SHP77 (cell line): ENCODE data around the gene HOXC10.
A peak's percentile ranks its signal among the peaks of the same experiment; 100 is the strongest.

Source experiments
- DNase-seq, 2 experiments: peaks; one replicate each; lab custom pipeline; 2025; lab: John Stamatoyannopoulos, UW

Gene HOXC10

DNA sequence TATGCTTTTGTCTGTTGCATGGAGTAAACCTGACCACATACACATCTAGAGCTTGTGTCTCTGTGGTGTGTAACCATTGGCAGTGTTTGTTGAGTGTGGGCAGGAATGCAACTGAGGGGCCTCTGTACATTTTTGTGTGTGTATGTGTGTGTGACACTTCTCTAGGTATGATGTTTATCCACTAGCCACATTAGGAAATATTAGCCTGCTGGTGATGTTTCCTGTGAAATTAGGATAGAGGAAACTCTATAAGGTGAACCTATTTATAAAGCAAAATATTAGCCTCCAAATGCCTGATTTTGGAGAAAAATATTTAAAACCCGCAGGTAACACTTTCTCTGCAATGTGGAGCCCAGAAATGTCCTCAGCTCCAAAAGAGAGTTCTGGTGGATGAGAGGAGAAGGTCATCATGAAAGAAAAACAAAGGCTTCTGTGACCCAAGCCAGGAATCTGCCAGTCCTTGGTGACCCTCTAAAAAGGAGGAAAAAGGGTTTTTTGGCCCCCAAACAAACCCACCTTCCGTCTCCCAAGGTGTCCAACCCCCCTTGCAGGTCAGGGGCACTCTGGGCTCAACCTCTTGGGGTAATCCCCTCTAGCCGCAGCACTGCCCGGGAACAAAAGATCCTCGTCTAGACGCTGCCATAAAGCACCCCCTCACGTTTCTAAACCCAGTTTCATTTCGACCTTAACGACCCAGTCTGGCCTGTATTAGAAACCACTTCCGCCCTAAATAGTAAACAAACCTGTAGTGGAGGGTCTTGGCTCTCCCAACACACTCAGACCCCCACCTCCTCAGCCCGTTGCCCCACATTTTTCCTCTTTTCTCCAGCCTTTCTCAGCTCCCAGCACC, 7.1 kb upstream of the HOXC10 start:
- DNase-seq: no peak

DNA sequence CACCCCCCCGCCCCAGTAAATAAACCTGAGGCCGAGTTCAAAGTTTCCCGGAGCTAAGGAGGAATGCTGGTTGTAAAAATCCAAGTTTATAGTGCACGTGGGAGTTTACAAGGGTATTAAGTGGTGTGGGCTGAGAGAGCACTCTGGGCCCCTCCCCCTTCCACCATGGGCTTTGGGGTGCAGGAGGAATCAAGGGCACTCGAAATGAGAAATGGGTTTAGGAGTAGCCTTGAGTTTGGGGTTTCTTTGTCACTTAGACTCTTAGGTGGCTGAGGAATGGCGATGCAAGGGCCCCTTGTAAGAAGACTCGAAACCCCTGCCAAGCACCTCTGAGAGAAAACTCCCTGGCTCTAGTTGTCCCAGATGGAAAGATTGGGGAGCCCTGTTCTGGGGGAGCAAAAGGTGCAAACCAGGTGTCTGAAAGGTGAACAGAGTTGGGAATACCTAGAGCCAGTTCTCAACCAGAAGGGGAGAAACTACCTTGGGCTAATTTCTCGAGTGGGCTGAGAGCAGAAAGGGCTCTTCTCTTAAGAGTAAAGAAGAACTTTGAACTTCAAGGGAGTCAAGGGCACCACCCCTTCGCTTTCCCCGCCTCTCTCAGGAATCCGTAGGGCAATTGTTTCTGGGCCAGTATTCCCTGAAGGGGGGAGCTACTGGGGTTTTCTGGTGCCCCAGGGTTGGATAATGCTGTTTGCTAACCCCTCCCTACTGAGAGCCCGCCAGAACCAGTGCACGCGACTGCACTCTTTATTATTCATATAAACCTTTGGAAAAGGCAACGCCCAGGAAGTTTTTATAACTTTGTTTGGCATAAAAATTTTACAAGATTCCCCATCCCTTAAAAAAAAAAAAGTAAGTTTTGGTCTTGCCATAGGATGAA, 6.2 kb upstream of the HOXC10 start:
- no peak for DNase-seq

DNA sequence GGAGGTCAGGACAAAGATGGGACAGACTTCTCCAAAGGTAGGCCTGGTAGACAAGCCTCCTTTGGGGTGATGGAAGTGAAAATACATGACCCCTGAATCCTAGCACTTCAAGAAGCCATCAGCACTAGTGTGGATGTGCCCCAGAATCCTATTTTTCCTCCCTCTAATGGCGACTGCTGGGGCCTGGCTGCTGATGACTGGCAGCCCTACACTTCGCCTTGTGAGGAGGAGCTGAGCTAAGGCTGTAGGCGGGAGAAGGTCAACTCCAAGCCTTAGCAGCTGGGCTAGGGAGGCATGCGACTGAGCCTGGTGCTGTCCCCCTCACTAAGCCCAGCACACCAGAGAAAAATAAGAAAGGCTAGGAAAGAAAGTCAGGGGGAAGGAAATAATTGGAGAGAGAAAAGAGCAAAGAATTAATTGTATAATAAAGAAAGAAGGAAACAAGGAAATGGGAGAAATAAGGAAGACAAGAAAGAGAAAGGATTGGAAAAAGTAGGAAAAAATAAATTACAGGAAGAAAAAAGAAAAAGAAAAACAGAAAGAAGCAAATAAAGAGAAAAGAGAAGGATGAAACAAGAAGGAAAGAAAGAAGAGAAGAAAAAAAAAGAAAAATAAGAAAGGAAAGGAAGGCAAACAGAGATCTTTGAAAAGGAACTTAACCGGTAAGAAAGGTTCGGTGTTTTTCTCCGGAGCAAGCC, 4.7 kb upstream of the HOXC10 start:
- DNase-seq: no peak

DNA sequence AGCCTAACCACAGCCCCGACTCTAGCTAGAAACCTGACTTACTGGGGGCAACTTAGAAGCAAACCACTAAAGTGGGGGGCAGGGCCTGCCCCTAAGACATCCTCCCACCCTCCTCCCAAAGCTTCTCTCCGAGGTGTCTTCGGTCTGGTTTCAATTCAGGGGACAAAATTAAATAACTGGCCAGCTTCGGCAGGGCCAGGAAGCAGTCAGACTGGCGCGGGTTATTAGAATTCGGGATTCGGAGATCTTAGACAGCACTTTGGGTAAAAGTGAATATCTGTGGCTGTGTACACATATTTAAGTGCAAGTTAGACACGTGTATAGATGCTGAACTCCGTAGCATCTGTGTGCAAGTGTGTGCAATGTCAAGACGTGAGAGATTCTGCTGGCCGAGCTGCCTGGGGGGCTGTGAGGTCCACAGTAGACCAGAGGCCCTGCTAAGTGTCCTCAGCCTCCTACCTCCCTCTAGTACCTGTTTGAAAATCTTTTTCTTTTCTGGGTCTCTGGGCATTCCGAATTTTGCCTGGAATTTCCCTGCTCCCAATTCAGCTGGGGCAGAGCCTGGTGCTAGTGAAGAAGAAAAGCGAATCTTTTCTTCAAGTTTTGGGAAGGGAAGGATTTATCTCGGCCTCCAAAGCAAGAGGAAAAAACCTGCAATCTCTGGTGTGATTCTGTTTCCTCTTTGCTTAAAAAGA, 4.0 kb upstream of the HOXC10 start:
- no peak for DNase-seq

DNA sequence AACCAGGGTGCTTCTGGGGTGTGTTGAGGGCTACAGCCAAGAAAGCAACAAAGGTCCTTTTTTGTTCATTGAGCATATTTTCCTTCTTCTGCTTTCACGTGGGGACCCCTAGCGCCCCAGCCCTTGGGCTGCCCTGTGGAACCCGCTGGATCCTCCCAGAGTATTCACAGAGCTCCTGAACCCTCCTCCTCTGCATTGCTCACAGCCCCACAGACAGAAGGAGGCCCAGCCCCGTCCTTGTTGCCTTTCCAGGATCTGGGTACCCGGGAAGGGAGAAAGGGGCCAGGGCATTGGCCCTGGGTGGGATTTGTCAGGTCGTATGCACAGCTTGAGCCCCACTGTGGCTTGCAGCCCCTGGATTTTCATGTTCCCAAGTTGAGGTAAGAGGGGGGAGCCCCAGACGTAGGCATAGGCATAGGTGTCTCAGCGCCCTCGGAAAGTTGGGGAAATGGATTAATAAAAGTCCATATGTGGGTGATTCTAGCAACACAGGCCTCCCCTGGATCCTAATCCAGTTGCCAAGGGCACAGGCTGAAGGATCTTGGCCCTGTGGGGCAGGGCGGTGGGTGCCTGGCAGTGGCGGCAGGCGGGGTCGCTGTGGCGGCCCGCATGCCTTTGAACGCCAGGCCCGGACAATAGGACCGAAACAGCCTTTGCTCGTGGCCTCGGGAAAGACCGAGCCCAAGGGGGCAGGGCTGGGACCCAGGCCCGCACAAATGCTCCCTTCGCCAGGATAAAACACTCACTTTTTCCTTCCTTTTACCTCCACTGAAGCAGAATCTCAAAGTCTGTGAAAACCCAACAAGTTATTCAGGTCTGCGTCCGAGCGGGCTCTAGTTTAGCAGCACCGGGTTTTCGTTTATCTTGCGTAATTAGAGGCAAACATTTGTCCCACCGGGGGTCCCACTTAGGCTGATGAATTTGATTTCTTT, 3.0 kb upstream of the HOXC10 start:
- DNase-seq: no peak

DNA sequence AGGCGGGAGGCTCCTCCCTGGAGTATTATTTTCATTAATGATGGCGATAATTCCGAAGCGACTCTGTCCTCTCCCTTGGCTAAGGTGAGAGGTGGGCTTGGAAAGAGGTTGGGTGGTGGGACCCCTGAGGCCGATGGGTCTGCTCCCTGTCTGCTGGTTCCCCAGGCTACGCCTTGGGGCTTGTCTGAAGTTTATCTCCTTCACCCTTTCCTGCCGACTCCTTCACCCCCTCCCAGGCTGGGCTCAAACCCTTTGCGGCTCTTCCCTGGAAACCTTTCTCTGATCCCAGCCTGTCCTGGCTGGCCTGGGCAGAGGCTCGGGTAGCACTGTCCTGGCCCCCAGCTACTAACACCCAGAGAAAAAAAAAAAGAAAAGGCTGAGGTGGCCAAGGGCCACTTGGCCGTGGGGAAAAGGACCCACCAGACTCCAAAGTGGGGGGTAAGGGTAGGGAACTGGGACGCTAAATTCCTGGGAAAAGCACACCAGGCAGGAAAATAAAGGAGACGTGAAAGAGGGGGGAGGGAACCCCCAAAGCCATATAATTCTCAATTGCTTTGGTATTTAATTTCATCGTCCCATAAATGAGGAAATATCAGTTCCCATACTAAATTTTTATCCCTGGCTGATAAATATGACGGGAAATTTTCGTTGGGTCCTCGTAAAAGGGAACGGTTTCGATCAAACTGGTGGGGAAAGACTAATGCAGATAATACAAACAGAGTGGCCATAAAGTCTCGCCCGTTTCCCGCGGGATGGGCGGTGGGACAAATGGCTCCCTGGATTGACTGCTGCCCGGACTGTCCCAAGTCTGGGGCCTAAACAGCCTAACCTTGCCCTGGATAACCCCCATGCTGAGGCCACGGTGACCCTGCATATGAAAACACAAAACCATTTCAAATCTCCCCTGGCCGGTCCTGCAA, 2.0 kb upstream of the HOXC10 start:
- no peak for DNase-seq

DNA sequence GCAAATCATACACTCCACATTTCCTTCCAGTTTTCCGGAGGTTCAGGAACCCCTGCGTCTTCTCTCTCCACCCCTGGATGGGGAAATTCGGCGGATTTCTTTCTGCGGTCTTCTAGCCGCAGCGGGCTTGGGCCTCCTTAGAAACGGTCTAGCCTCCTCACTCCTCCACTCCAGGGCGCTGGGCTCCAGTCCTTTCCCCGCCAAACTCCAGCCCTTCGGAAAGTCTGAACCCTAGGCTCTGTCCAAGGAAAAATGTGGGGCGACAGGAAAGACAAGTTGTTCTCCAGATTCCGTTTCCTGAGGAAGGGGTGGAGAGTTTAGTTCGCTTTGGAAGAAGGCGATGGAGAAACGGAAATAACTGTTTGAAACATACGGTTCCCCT, 1.4 kb upstream of the HOXC10 start:
- no peak for DNase-seq

DNA sequence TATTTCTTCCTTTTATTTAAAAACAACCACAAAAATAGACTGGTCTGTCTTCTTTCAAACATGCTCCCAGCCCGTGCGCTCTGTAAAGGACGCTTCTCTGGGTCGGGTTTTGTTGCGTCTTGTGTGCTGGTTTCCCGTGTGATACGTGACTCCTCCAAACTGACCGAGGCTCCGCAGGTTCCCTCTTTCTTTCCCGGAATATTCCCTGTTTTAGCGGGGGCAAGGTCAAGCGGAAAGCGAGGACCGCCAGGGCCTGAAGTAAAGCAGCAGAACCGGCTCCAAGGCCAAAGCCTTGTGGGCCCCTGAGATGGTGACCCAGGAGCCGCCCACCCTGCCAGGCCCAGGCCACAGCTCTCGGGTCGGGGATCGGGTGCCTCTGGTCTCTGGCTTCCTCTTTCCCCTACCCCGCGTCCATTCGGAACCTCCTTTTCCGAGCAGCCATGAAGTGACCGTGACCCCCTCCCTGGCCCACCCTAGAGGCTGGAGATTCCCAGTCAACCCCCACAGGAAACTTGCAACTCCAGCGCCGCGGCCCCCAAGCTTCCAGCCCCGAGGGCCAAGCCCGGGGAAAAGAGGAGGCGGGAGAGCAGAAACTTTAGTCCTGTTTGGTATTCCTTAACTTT, 885 bp upstream of the HOXC10 start:
- DNase-seq: no peak

DNA sequence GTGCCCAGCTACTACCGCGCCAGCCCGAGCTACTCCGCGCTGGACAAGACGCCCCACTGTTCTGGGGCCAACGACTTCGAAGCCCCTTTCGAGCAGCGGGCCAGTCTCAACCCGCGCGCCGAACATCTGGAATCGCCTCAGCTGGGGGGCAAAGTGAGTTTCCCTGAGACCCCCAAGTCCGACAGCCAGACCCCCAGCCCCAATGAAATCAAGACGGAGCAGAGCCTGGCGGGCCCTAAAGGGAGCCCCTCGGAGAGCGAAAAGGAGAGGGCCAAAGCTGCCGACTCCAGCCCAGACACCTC, 697 bp downstream of the HOXC10 start:
- DNase-seq: no peak

DNA sequence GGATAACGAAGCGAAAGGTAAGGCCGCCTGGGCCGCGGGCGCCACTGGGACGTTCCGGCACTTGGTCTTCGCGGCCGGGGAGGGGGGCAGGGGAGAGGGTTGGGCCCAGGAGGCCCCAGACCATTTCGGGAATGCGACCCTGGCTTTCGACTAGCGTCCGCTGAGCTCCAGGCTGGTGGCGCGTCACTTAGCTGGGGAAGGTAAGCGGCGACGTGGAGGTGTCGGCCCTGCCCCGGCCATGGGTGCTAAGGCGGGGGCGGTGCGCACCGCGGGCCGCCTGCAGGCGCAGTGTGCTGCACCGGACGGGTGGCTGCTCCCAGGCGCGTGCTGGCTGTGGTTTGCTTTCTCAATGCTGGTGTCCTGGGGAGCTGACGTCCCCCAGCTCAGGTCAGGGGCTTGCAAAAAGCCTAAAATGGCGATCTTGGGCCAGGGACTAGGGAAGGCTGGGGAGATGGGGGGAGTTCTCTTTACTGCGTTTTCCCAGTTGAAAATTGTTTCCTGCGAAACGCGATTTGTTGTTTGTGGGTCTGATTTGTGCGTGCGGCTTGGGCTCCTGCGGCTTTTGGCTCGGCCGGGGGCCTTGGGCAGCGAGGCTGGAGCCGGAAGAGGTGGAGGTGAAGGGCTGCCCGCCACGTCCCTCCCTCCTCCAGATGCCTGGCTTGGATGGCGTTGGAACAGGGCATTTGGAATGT, 1.2 kb downstream of the HOXC10 start:
- no peak for DNase-seq

DNA sequence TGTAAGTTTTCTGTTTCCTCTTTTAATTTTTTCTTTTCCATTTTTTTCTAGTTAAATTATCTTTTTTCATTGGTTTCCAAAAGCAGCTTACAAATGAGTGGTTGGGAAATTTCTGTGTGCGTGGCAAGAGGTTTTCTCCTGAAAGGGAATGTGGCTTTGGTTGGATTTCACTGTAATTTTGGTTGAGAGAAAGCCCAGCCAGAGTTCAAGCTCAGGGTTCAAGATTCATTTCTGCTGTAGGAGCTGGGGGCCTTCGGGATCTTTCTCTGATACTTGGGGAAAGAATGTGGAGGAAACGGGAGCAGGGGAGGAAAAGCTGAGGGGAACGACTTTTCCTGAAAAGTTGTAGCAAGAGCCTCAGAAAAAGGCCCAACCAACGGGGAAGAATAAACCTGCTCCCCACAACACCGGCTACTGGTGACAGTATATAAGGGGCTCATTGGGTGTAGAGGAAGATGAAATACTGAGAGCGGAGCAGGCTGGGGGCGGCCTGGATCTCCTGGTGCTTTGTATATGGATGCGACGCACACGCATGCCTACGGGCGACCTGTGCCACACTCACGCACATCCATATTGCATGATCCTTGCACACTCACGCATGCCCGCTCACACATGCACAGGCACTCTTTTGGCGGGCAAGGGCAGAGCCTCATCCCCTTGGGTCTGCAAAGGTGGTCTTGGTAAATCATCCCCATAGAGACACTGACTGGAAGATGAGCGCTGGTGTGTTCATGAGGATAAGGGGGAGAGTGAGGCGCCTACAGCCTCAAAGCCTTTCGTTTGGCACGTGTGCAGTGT, 1.9 kb downstream of the HOXC10 start:
- DNase-seq: no peak

DNA sequence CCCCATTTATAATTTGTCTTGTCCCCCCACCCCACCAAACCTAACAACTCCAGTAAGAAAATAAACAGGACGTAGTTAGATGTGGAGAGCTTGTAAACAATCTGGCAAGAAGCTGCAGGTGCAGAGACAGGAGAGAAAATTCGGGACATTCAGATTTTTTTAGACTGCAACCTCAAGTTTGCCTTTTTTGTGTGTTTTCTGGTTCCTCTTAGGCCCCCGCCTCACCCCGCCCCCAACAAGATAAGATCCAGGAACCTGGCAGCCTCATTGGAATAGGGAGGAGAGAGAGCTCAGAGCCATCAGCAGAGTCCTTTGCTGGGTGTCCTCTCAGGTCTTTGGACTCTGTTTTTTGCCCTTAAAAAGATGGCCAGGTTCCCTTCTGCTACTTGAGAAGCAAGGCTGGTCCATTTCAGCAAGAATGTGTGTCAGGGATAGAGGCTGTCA, 2.9 kb downstream of the HOXC10 start:
- DNase-seq: no peak

DNA sequence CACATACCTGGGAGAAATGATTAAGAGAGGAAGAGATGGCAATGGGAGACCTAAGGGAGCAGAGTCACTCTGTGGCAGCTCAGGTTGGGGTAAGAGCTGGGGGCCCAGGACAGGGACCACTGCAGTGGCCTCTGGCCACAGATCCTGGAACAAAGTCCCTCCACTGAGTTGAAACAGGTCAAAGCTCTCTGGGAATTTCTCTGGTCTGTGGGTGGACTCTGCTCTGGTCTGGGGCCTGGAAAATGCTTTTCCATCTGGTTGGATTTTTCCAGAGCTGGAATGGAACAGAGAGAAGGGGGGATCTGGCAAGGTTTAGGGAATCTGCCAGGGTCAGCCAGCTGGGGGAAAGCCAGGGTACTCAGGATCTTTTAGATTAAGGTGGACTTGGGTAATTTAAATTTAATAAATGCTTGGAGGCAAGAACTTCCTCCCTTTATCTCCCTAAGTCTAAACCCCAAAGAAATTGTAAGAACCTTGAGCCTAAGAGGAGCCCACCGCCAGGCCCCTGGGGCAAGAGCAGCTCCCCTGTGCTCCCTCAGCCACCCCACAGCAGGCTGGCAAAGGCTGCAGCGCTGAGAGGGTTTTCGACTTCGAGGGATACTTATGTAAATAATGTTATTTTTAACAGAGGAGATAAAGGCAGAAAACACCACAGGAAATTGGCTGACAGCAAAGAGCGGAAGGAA, 3.7 kb downstream of the HOXC10 start:
- no peak for DNase-seq

DNA sequence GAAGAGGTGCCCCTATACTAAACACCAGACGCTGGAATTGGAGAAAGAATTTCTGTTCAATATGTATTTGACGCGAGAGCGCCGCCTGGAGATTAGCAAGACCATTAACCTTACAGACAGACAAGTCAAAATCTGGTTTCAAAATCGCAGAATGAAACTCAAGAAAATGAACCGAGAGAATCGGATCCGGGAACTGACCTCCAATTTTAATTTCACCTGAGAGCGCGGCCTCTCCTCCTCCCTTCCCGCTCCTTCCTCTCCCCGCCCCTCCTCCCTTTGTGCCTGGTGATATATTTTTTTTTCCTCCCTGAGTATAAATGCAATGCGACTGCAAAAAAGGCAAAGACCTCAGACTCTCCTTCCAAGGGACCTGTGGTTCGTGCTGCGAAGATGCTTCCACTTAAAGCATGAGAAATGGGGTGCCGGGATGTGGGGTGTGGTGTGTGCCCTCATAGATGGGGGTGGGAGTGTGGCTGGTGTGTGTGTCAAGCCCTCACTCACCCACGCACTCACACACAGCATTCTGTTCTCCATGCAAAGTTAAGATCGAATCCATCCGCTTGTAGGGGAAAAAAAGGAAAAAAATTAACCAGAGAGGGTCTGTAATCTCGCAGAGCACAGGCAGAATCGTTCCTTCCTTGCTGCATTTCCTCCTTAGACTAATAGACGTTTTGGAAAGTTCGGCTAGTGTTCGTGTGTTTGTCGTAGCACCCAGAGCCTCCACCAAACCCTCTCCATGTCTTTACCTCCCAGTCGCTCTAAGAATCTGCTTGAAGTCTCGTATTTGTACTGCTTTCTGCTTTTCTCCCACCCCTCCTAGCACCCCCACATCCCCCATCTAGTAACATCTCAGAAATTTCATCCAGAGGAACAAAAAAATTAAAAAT, 4.5 kb downstream of the HOXC10 start:
- DNase-seq: peak in 1 of 2 experiments; percentile 48

DNA sequence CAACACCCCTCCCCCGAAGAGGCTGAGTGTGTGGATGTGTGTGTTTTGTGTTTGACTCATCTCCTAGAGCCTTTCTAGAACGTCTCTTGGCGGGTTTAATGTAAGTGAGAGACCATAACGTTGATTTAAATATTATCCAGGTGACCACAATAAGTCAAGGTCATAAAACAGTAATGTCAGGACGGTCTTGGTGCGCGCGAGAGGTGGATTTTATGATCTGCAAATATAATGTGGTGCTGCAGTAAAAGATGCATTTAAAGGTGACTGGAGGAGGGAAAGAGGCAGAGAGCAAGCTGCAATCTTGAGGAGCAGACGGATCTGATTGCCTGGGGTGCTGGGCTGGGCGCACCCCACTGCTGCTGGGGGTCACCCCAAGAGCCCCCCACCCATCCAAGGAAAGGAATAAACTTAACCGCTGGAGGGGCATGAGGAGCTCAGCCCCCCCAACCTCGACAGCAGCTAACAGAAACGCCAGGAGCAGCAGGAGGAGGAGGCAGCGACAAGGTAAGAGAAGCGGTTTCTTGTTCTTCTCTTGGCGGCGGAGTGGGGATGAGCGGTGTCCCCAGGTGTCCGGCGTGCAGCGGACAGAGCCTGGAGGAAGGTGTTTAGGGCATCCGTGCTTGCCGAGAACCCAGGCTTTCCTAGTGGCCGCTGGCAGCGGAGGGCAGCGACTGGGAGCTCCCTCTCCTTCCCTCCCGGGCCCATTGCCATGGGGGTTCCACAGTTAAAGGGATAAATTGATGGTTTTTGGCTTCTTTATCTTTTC, 5.5 kb downstream of the HOXC10 start:
- no peak for DNase-seq

DNA sequence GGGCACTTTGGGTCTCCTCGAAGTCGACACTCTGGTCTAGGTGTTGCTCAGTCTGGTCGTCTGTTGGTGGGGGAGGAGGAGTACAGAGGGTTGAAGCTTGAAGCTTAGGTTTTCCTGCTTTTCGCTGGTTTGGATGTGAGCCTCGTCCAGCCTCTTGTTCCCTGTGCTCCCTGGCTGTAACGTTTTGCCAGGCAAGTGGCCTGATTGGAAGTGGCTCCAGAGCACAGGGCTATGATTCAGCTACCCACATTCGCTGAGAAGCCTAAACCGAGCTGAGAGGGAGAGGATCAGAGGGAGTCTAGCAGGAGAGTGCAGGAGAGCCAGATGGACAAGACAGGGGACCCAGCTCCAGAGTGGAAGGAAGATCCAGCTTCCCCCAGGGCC, 6.1 kb downstream of the HOXC10 start:
- DNase-seq: no peak
